Body of pancreas (tissue), 4 donors: ENCODE measurements around the gene ZFAND3. TPM values are rescaled to one million over a fixed set of nuclear protein-coding genes. Genes with fewer than 3 reads are reported as not detected.

Experiments used
- ATAC-seq: fragments of 150-250 bp; one replicate; pipeline ENCODE4 v1.9.1; 2016
- DNase-seq, 4 donors: peaks; one replicate each; pipeline ENCODE4 v3.0.0-alpha.2; 2019
- H3K27ac ChIP-seq, 4 donors: fragments of 200-600 bp; sonication (generic); 1 replicate in 3 of 4; 2 replicates in 1 of 4; pipeline versions ENCODE4 v1.5.1 to v1.6.1; 2016 to 2019; ENCODE audit warnings: mild to moderate bottlenecking in 1 of 4, mixed read lengths in 1 of 4, moderate library complexity in 1 of 4
- H3K27me3 ChIP-seq, 2 donors: fragments of 200-600 bp; sonication (generic); one replicate each; pipeline ENCODE4 v1.6.0; 2016; ENCODE audit warnings: mild to moderate bottlenecking in 1 of 2
- H3K36me3 ChIP-seq, 2 donors: fragments of 200-600 bp; sonication (generic); replicated peaks in 1 of 2; 2 replicates each; pipeline ENCODE4 v1.5.1; 2016; ENCODE audit warnings: low read depth in 2 of 2; ENCODE audit not compliant: insufficient read depth in 1 of 2
- H3K4me1 ChIP-seq: fragments of 200-600 bp; sonication (generic); one replicate; pipeline ENCODE4 v1.6.0; 2016
- H3K4me3 ChIP-seq, 2 donors: fragments of 200-600 bp; sonication (generic); 1 replicate in 1 of 2; 2 replicates in 1 of 2; pipeline ENCODE4 v1.5.1; 2016 to 2019
- H3K9me3 ChIP-seq, 3 donors: fragments of 200-600 bp; sonication (generic); 1 replicate in 2 of 3; 2 replicates in 1 of 3; pipeline ENCODE4 v1.5.1; 2016
- CTCF ChIP-seq, 7 experiments: fragments of 450-650 bp in 4 of 7; fragments of 200-600 bp in 3 of 7; sonication (generic) in 3 of 7; IDR thresholded peaks; one replicate each; pipeline ENCODE4 v1.5.1; 2016 to 2019; ENCODE audit warnings: antibody characterized with exemption in 7 of 7
- POLR2A ChIP-seq, 3 donors: fragments of 450-650 bp; IDR thresholded peaks; one replicate each; pipeline ENCODE4 v1.6.1; 2016; ENCODE audit warnings: antibody characterized with exemption in 3 of 3, mild to moderate bottlenecking in 2 of 3
- WGBS, 2 donors: methylation state at CpG; one replicate each; pipeline ENCODE4 v1.1.5; 2017; 5-methylcytosine and 5-hydroxymethylcytosine counted together
- intact Hi-C: fragments of 100-400 bp; cut with DNase I; formaldehyde crosslinking; loops from one replicate; pipeline ENCODE4 v1.15.1; 2023
- total RNA-seq, 2 donors: library from RNA; depleted of rRNA; stranded (reverse); fragments of >200 nt; gene quantifications; one replicate each; pipeline ENCODE4 v1.1.0, GENCODE V29; 2016

Gene ZFAND3
- total RNA-seq, 2 donors from 2014 or later = 20.8 to 27.0 TPM

- Histone ChIP-seq H3K4me3 (no peak overlapping the region), H3K9me3 (no peaks in the 10 kb centered on the region), H3K4me1 (no peaks in the 10 kb centered on the region), H3K27me3 (no peaks in the 10 kb centered on the region), H3K36me3 (no peaks in the 10 kb centered on the region), H3K27ac (no peak overlapping the region)
- ATAC-seq = no peak
- DNase-seq = no peak
- WGBS, 2 donors = 88 to 91% methylated on average over 1 of the region's 1 CpG
- TF ChIP-seq CTCF (IDR thresholded peaks at IDR 0.05) (no peak), POLR2A (IDR thresholded peaks at IDR 0.05) (no peak)
- intact Hi-C loops = no loop called here
These were observed 214.0 kb downstream of the ZFAND3 start for GRCh38 chr6:38033442-38033982.

GRCh38 chr6:38034274-38034914 lies 214.9 kb downstream of the ZFAND3 start:
- H3K9me3 ChIP-seq = no peaks in the 10 kb centered on the region
- no peak overlapping the region for H3K4me3 ChIP-seq
- H3K4me1 ChIP-seq = no peaks in the 10 kb centered on the region
- WGBS, 2 donors = 73 to 84% methylated on average over 1 of the region's 1 CpG
- H3K36me3 ChIP-seq = no peaks in the 10 kb centered on the region
- ATAC-seq (no peak), DNase-seq (no peak)
- intact Hi-C loops = no loop called here
- TF ChIP-seq CTCF (IDR thresholded peaks at IDR 0.05) (peak in 5 of 7 experiments; percentile 15 to 36 (median 23)), POLR2A (IDR thresholded peaks at IDR 0.05) (no peak)
- no peaks in the 10 kb centered on the region for H3K27me3 ChIP-seq
- no peak overlapping the region for H3K27ac ChIP-seq

- Histone ChIP-seq H3K36me3 (no peaks in the 10 kb centered on the region), H3K9me3 (no peaks in the 10 kb centered on the region), H3K4me3 (no peak overlapping the region), H3K4me1 (no peaks in the 10 kb centered on the region), H3K27me3 (no peaks in the 10 kb centered on the region), H3K27ac (no peak overlapping the region)
- 79 to 90% methylated on average over 1 of the region's 1 CpG for WGBS, 2 donors
- ATAC-seq (no peak), DNase-seq (no peak)
- TF ChIP-seq POLR2A (IDR thresholded peaks at IDR 0.05) (no peak), CTCF (IDR thresholded peaks at IDR 0.05) (no peak)
- intact Hi-C loops = no loop called here
These were observed 216.0 kb downstream of the ZFAND3 start for GRCh38 chr6:38035478-38035877.

GRCh38 chr6:38039502-38039901 lies 220.0 kb downstream of the ZFAND3 start:
- no peaks in the 10 kb centered on the region for H3K9me3 ChIP-seq
- no peak overlapping the region for H3K27ac ChIP-seq
- no peaks in the 10 kb centered on the region for H3K36me3 ChIP-seq
- DNase-seq (no peak), ATAC-seq (no peak)
- intact Hi-C loops = no loop called here
- TF ChIP-seq POLR2A (IDR thresholded peaks at IDR 0.05) (no peak), CTCF (IDR thresholded peaks at IDR 0.05) (no peak)
- WGBS, 2 donors = 85 to 87% methylated on average over 2 of the region's 2 CpGs
- no peaks in the 10 kb centered on the region for H3K27me3 ChIP-seq
- H3K4me1 ChIP-seq = no peaks in the 10 kb centered on the region
- no peak overlapping the region for H3K4me3 ChIP-seq

- Histone ChIP-seq H3K4me3 (no peak overlapping the region), H3K9me3 (no peaks in the 10 kb centered on the region), H3K27me3 (no peaks in the 10 kb centered on the region), H3K36me3 (no peaks in the 10 kb centered on the region), H3K27ac (no peak overlapping the region), H3K4me1 (no peaks in the 10 kb centered on the region)
- 98% methylated on average over 1 of the region's 1 CpG for WGBS, 2 donors
- DNase-seq (no peak), ATAC-seq (no peak)
- no peak for TF ChIP-seq POLR2A (IDR thresholded peaks at IDR 0.05)
- no peak for TF ChIP-seq CTCF (IDR thresholded peaks at IDR 0.05)
- intact Hi-C loops = no loop called here
These were observed 220.7 kb downstream of the ZFAND3 start for GRCh38 chr6:38040254-38040653.
